Thoracic aorta (tissue), 2 donors: ENCODE data around the gene GRAMD4. TPM values are rescaled to one million over a fixed set of nuclear protein-coding genes. Genes with fewer than 3 reads are reported as not detected.

Experiments used
- ATAC-seq: fragments of 150-250 bp; one replicate; pipeline ENCODE4 v1.8.0; 2017; ENCODE audit warnings: low read depth; ENCODE audit not compliant: insufficient number of reproducible peaks, low FRiP score
- DNase-seq: peaks from one replicate; pipeline ENCODE4 v3.0.0-alpha.2; 2020; ENCODE audit warnings: low spot score
- H3K27ac ChIP-seq, 2 donors: fragments of 200-600 bp; sonication (generic); 1 replicate in 1 of 2; 2 replicates in 1 of 2; pipeline ENCODE4 v1.5.1; 2016; ENCODE audit warnings: mild to moderate bottlenecking in 2 of 2, moderate library complexity in 2 of 2
- H3K27me3 ChIP-seq: fragments of 200-600 bp; sonication (generic); replicated peaks from 2 replicates; pipeline ENCODE4 v1.6.0; 2016; ENCODE audit warnings: mild to moderate bottlenecking; ENCODE audit not compliant: insufficient read depth
- H3K36me3 ChIP-seq: fragments of 200-600 bp; sonication (generic); one replicate; pipeline ENCODE4 v1.5.1; 2016
- H3K4me1 ChIP-seq, 2 donors: fragments of 200-600 bp; sonication (generic); 1 replicate in 1 of 2; 2 replicates in 1 of 2; pipeline versions ENCODE4 v1.5.1 to v1.6.0; 2016; ENCODE audit warnings: low read depth in 2 of 2, mild to moderate bottlenecking in 1 of 2; ENCODE audit not compliant: control insufficient read depth in 1 of 2
- H3K4me3 ChIP-seq: fragments of 200-600 bp; sonication (generic); 2 replicates; pipeline ENCODE4 v1.5.1; 2016; ENCODE audit warnings: mild to moderate bottlenecking
- H3K9me3 ChIP-seq: fragments of 200-600 bp; sonication (generic); 2 replicates; pipeline ENCODE4 v1.5.1; 2016
- CTCF ChIP-seq: fragments of 200-600 bp; sonication (generic); IDR thresholded peaks from one replicate; pipeline ENCODE4 v1.5.1; 2019; ENCODE audit warnings: antibody characterized with exemption
- total RNA-seq, 2 donors: library from RNA; depleted of rRNA; stranded (reverse); fragments of >200 nt; gene quantifications; one replicate each; pipeline versions ENCODE4 v1.1.0 to v1.2.3, GENCODE V29; 2016

Gene GRAMD4
- 10 to 100 TPM; 16.2 to 56.5 TPM for total RNA-seq

- H3K4me3 ChIP-seq = no peak within 1 kb of the TSS
- peak within 1 kb of the TSS in 1 of 2 donors; percentile 52 for H3K27ac ChIP-seq
- TF ChIP-seq CTCF = no peak
- peaks cover 11 to 24% of the 10 kb centered on the region in 2 donors for H3K4me1 ChIP-seq
- no peak for DNase-seq
- no peak for ATAC-seq
- H3K36me3 ChIP-seq = no peaks in the 10 kb centered on the region
- no peaks in the 10 kb centered on the region for H3K27me3 ChIP-seq
- no peaks in the 10 kb centered on the region for H3K9me3 ChIP-seq
Measured at GRCh38 chr22:46619830-46620501, at the start of gene GRAMD4. GRAMD4 (plus strand) TSS chr22:46620386; CDS start chr22:46626800, 6,414 bp downstream.

GRCh38 chr22:46571642-46572250 lies 48.4 kb upstream of the GRAMD4 start:
- no peak for TF ChIP-seq CTCF
- Histone ChIP-seq H3K4me3 (no peak overlapping the region), H3K27me3 (no peaks in the 10 kb centered on the region), H3K27ac (no peak overlapping the region), H3K36me3 (no peaks in the 10 kb centered on the region), H3K9me3 (peaks cover 6% of the 10 kb centered on the region), H3K4me1 (peaks cover 4 to 10% of the 10 kb centered on the region in 2 donors)
- DNase-seq = no peak
- ATAC-seq = no peak

DNA sequence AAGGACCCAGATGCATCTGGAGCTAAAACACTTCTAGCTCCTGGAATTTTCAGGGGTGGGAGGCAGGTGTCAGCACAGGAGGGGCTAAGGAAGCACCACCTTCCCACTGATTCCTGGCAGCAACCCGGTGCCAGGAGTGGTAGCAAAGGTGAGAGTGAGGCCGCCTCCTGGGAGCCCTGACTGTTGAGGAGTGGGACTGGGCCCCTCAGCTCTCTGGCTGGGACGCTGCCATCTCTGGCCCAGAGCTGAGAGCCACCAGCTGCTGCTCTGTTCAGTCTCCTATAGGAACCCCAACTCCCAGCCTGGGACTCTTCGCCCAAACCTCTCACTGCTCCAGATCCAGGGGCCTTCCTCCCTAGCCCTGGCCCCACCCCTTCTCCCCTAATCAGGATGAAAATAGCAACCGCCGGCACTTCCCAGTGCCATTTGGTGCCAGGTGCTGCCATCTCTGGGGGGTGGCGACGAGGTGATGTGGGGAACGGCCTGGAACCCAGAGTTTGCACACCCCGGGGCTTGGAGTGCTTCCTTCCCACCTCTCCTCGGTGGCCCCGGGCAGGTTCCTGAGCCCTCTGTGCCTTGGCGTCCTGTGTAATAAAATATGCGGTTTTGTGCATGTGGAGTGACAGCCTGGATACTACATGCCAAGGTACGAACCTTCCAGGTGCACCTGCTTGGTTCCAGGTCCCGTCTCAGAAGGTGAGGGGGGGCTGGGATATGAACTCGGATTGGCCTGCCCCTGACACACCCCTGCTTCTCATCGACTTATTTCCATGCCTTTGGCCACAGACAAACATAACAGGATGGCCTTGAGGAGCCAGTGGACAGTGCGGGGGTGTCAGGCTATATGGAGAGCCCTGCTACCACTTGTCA lies 47.0 kb upstream of the GRAMD4 start:
- Histone ChIP-seq H3K27ac (no peak overlapping the region), H3K9me3 (peaks cover 6% of the 10 kb centered on the region), H3K27me3 (no peaks in the 10 kb centered on the region), H3K36me3 (no peaks in the 10 kb centered on the region), H3K4me3 (no peak overlapping the region), H3K4me1 (peaks cover 9 to 16% of the 10 kb centered on the region in 2 donors)
- no peak for ATAC-seq
- TF ChIP-seq CTCF = no peak
- no peak for DNase-seq

DNA sequence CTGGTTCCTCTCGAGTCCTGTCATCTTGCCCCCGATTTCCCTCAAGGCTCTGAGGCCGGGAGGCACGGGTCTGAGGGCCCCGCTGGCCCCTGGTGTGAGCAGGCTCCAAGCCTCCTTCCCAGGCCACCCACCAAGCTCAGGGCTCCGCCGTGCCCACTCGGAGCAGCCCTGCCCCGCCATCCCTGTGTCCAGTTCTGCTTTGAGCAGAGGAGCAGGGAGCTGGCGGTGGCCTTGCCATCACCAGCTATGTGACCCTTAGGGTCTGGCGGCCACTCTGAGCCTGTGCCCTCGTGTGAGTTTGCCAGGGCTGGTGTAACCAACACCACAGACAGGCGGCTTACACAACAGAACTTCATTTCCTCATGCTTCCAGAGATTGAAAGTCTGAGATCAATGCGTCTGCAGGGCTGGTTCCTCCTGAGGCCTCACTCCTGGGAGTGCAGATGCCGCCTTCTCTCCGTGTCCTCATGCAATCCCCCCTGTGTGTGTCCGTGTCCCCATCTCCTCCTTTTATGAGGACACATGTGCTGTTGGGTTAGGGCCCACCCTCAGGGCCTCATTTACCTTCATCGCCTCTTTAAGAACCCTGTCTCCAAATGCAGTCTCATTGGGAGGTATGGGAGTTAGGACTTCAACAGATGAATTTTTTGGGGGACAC lies 46.3 kb upstream of the GRAMD4 start:
- TF ChIP-seq CTCF = no peak

More for the DNA sequence above, 46.3 kb upstream of the GRAMD4 start:
- DNase-seq = no peak
- Histone ChIP-seq H3K27ac (no peak overlapping the region), H3K4me1 (peaks cover 15 to 24% of the 10 kb centered on the region in 2 donors), H3K9me3 (peaks cover 6% of the 10 kb centered on the region), H3K4me3 (no peak overlapping the region), H3K27me3 (no peaks in the 10 kb centered on the region), H3K36me3 (no peaks in the 10 kb centered on the region)
- no peak for ATAC-seq
